22Rv1 (cell line): ENCODE results near the gene PROP1.

ENCODE experiments used
- CTCF ChIP-seq: fragments of 450-650 bp; IDR thresholded peaks from 2 replicates; pipeline ENCODE4 v1.5.1; 2017; ENCODE audit warnings: mild to moderate bottlenecking
- ZFX ChIP-seq: fragments of 450-650 bp; IDR thresholded peaks from 2 replicates; pipeline ENCODE4 v1.6.1; 2017; ENCODE audit warnings: antibody characterized with exemption, borderline replicate concordance

GRCh38 chr5:177984584-177985206, 11.3 kb downstream of the PROP1 start:
- TF ChIP-seq CTCF = no peak
- no peak for TF ChIP-seq ZFX
